ENCODE results near the gene NTM.

DNA sequence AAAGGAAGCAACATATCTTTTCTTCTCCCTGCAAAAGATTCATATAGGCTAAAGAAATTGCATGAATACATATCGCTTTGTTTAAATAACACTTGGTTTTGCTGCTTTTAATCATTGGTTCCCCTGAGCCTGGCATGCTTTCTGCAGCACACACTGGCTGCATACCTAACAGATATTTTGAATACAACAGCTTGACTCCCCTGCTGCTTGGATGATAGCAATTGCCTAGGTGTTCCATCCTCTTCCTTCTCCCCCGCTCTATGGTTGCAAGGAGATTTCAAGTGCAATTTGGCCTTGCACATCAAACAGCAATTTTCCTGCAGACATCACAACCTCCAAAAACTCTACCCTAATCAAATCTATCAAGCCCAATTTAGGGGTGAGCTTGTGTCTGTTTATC, 430.0 kb downstream of the NTM start:
- TF ChIP-seq POLR2A (IDR thresholded peaks at IDR 0.05) = no peak
- TF ChIP-seq, protein P1, sequence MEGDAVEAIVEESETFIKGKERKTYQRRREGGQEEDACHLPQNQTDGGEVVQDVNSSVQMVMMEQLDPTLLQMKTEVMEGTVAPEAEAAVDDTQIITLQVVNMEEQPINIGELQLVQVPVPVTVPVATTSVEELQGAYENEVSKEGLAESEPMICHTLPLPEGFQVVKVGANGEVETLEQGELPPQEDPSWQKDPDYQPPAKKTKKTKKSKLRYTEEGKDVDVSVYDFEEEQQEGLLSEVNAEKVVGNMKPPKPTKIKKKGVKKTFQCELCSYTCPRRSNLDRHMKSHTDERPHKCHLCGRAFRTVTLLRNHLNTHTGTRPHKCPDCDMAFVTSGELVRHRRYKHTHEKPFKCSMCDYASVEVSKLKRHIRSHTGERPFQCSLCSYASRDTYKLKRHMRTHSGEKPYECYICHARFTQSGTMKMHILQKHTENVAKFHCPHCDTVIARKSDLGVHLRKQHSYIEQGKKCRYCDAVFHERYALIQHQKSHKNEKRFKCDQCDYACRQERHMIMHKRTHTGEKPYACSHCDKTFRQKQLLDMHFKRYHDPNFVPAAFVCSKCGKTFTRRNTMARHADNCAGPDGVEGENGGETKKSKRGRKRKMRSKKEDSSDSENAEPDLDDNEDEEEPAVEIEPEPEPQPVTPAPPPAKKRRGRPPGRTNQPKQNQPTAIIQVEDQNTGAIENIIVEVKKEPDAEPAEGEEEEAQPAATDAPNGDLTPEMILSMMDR (IDR thresholded peaks at IDR 0.05) = no peak
- TF ChIP-seq POLR2AphosphoS5 (IDR thresholded peaks at IDR 0.05) = no peak
